Esophagus squamous epithelium (tissue), 4 donors: Measurements from ENCODE around the gene LARGE2.

Source experiments
- CTCF ChIP-seq, 6 experiments: fragments of 450-650 bp in 4 of 6; fragments of 200-600 bp in 2 of 6; sonication (generic) in 2 of 6; IDR thresholded peaks; one replicate each; pipeline ENCODE4 v1.5.1; 2016 to 2019; ENCODE audit warnings: antibody characterized with exemption in 6 of 6, mild to moderate bottlenecking in 4 of 6, moderate library complexity in 4 of 6
- POLR2A ChIP-seq, 4 donors: fragments of 450-650 bp; IDR thresholded peaks; one replicate each; pipeline ENCODE4 v1.6.1; 2017; ENCODE audit warnings: antibody characterized with exemption in 4 of 4, mild to moderate bottlenecking in 4 of 4, moderate library complexity in 3 of 4

DNA sequence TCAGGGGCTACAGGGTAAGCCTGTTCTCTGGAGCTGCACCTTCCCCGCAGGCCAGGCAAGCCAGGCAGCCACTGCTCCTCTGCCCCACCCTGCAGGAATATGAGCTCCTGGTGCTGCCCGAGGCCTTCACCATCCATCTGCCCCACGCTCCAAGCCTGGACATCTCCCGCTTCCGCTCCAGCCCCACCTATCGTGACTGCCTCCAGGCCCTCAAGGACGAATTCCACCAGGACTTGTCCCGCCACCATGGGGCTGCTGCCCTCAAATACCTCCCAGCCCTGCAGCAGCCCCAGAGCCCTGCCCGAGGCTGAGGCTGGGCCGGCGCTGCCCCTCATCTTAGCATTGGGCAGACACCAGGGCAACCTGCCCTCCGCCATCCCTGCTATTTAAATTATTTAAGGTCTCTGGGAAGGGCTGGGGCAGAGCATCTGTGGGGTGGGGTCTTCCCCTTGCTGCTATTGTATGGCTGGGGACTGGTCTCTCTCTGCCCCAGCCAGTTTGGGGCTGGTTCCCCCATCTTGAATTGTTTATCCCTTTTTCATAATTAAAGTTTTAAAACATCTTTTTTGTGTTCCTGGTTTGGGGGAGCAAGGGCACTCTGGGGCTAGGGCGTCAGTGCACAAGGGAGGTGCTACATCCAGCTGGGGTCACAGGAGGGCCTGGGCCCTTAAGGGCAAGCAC lies 6.2 kb downstream of the LARGE2 start:
- TF ChIP-seq CTCF (IDR thresholded peaks at IDR 0.05) (no peak), POLR2A (IDR thresholded peaks at IDR 0.05) (no peak)
